HCT116 (cell line): ENCODE results near the gene TRNAU1AP. TPM values are rescaled to one million over a fixed set of nuclear protein-coding genes. Genes with fewer than 3 reads are reported as not detected.

Source experiments
- ATAC-seq: fragments of 200-7000 bp; cut with Tn5 transposase; 2 replicates; pipeline ENCODE4 v1.9.1; 2020; ENCODE audit warnings: mild to moderate bottlenecking, moderate library complexity
- BruUV-seq: library from RNA; stranded (reverse); fragments of 400-500 nt; replicated peaks from 2 replicates; lab custom pipeline; 2021; lab: Mats Ljungman, UMichigan
- CTCF ChIA-PET: fragments of 300-600 bp; sonication (Branson Sonifier 250); formaldehyde crosslinking; loops from one replicate; lab custom pipeline; 2021; ENCODE audit warnings: antibody characterized with exemption; lab: Charles Lee
- POLR2A ChIA-PET: fragments of 300-600, 350-600 bp; sonication (Branson Sonifier 250); formaldehyde crosslinking; loops from one replicate; lab custom pipeline; 2021; ENCODE audit warnings: antibody characterized with exemption; lab: Charles Lee
- RAD21 ChIA-PET, 2 experiments: fragments of 300-600 bp; sonication (Branson Sonifier 250); formaldehyde crosslinking; loops; one replicate each; lab custom pipeline; 2023; ENCODE audit warnings: low total read pairs in 2 of 2; ENCODE audit not compliant: uncharacterized antibody in 2 of 2, unreplicated experiment in 2 of 2, low non-redundant PET in 1 of 2; lab: Charles Lee
- DNase-seq: peaks from one replicate; pipeline ENCODE4 v3.0.0-alpha.2; 2010; ENCODE audit warnings: low read depth, low spot score
- H2AFZ ChIP-seq: fragments of 200-600 bp; shearing (Covaris generic), sonication (generic); 2 replicates; pipeline ENCODE4 v1.6.1; 2017; ENCODE audit warnings: low read depth, mixed run types, mixed read lengths, antibody characterized with exemption, low read length; ENCODE audit not compliant: poor library complexity, severe bottlenecking
- H3K27ac ChIP-seq: 2 replicates; pipeline ENCODE4 v1.5.1; 2012; ENCODE audit warnings: low read depth, low read length
- H3K27me3 ChIP-seq: fragments of 200-600 bp; sonication (generic); 2 replicates; pipeline ENCODE4 v1.6.1; 2016; ENCODE audit warnings: mixed run types, low read length, mixed read lengths; ENCODE audit not compliant: insufficient read depth
- H3K36me3 ChIP-seq, 2 experiments: fragments of 200-500 bp in 1 of 2; fragments of 200-600 bp in 1 of 2; sonication (Bioruptor generic) in 1 of 2; sonication (generic) in 1 of 2; 2 replicates each; pipeline versions ENCODE4 v1.5.1 to v1.6.1; 2014 to 2016; ENCODE audit warnings: low read length in 2 of 2, inconsistent platforms in 1 of 2, mixed read lengths in 1 of 2, mixed run types in 1 of 2; ENCODE audit not compliant: insufficient read depth in 2 of 2, control insufficient read depth in 1 of 2
- H3K4me1 ChIP-seq, 2 experiments: fragments of 200-600 bp in 1 of 2; sonication (generic) in 1 of 2; 2 replicates each; pipeline versions ENCODE4 v1.5.1 to v1.6.1; 2012 to 2017; ENCODE audit warnings: low read length in 2 of 2, inconsistent platforms in 1 of 2, mild to moderate bottlenecking in 1 of 2, mixed read lengths in 1 of 2, mixed run types in 1 of 2, moderate library complexity in 1 of 2; ENCODE audit not compliant: insufficient read depth in 2 of 2, control insufficient read depth in 1 of 2
- H3K4me2 ChIP-seq: fragments of 200-600 bp; sonication (generic); 2 replicates; pipeline ENCODE4 v1.6.1; 2017; ENCODE audit warnings: mixed run types, low read length, mixed read lengths
- H3K4me3 ChIP-seq, 2 experiments: fragments of 200-600 bp in 1 of 2; sonication (generic) in 1 of 2; replicated peaks in 1 of 2; 2 replicates each; pipeline ENCODE4 v1.5.1; 2011 to 2016; ENCODE audit warnings: low read length in 2 of 2, control low read depth in 1 of 2, low read depth in 1 of 2, mild to moderate bottlenecking in 1 of 2, mixed read lengths in 1 of 2, mixed run types in 1 of 2
- H3K79me2 ChIP-seq: fragments of 200-600 bp; sonication (generic); 2 replicates; pipeline ENCODE4 v1.6.1; 2017; ENCODE audit warnings: mild to moderate bottlenecking, mixed run types, low read length, moderate library complexity, mixed read lengths; ENCODE audit not compliant: insufficient read depth
- H3K9ac ChIP-seq: fragments of 200-600 bp; sonication (generic); 2 replicates; pipeline ENCODE4 v1.6.1; 2016; ENCODE audit warnings: low read length, mixed read lengths
- H3K9me2 ChIP-seq: fragments of 200-600 bp; sonication (generic), shearing (Covaris generic); 2 replicates; pipeline ENCODE4 v1.6.1; 2017; ENCODE audit warnings: mixed run types, mild to moderate bottlenecking, moderate library complexity; ENCODE audit not compliant: insufficient read depth
- H3K9me3 ChIP-seq, 2 experiments: fragments of 200-500 bp in 1 of 2; fragments of 200-600 bp in 1 of 2; sonication (Bioruptor generic) in 1 of 2; sonication (generic) in 1 of 2; 2 replicates each; pipeline ENCODE4 v1.6.1; 2014 to 2017; ENCODE audit warnings: low read length in 2 of 2, mixed read lengths in 2 of 2, inconsistent platforms in 1 of 2, low read depth in 1 of 2, mild to moderate bottlenecking in 1 of 2, mixed run types in 1 of 2, moderate library complexity in 1 of 2; ENCODE audit not compliant: control insufficient read depth in 1 of 2, insufficient read depth in 1 of 2
- H4K20me1 ChIP-seq: fragments of 200-600 bp; sonication (generic), shearing (Covaris generic); 2 replicates; pipeline ENCODE4 v1.6.1; 2017; ENCODE audit warnings: mixed run types, mild to moderate bottlenecking, moderate library complexity; ENCODE audit not compliant: insufficient read depth
- CBX3 ChIP-seq: IDR thresholded peaks from 2 replicates; pipeline ENCODE4 v1.6.1; 2012; ENCODE audit warnings: low read depth
- CEBPB ChIP-seq: IDR thresholded peaks from 2 replicates; pipeline ENCODE4 v1.6.1; 2012; ENCODE audit warnings: low read depth
- JUND ChIP-seq: IDR thresholded peaks from 2 replicates; pipeline ENCODE4 v1.6.1; 2012
- POLR2A ChIP-seq: IDR thresholded peaks from 2 replicates; pipeline ENCODE4 v1.7.0; 2011; ENCODE audit warnings: borderline replicate concordance; ENCODE audit not compliant: insufficient read depth, insufficient read length; ENCODE audit errors: extremely low read depth
- POLR2AphosphoS5 ChIP-seq: IDR thresholded peaks from 2 replicates; pipeline ENCODE4 v1.6.1; 2011; ENCODE audit warnings: mild to moderate bottlenecking, low read depth, low read length, moderate library complexity
- RAD21 ChIP-seq: IDR thresholded peaks from 2 replicates; pipeline ENCODE4 v1.6.1; 2012; ENCODE audit warnings: low read depth, mild to moderate bottlenecking
- SIN3A ChIP-seq: IDR thresholded peaks from 2 replicates; pipeline ENCODE4 v1.6.1; 2012; ENCODE audit warnings: low read depth
- SP1 ChIP-seq: IDR thresholded peaks from 2 replicates; pipeline ENCODE4 v1.6.1; 2012; ENCODE audit warnings: low read depth
- SRF ChIP-seq: IDR thresholded peaks from 2 replicates; pipeline ENCODE4 v1.6.1; 2012; ENCODE audit warnings: low read depth
- ZFX ChIP-seq: fragments of 450-650 bp; IDR thresholded peaks from 2 replicates; pipeline ENCODE4 v1.6.1; 2017
- intact Hi-C: fragments of 100-400 bp; cut with micrococcal nuclease; formaldehyde crosslinking; loops from 2 replicates; pipeline ENCODE4 v1.10.0; 2022
- total RNA-seq: library from RNA; stranded (reverse); gene quantifications from one replicate; pipeline ENCODE4 v1.2.1, GENCODE V29; 2021; ENCODE audit not compliant: unreplicated experiment
- TF ChIP-seq, protein P1 (sequence below), 3 experiments: fragments of 200-600 bp in 1 of 3; sonication (generic) in 1 of 3; IDR thresholded peaks in 2 of 3; conservative IDR thresholded peaks in 1 of 3; 2 replicates each; pipeline ENCODE4 v1.5.1; 2012 to 2017; ENCODE audit warnings: low read depth in 2 of 3, low read length in 2 of 3, antibody characterized with exemption in 1 of 3, borderline replicate concordance in 1 of 3, control low read depth in 1 of 3, mild to moderate bottlenecking in 1 of 3, mixed read lengths in 1 of 3, mixed run types in 1 of 3, moderate library complexity in 1 of 3; ENCODE audit not compliant: insufficient read depth in 1 of 3

TRNAU1AP gene
- total RNA-seq, 1 experiment from 2014 or later: 29.7 TPM

DNA sequence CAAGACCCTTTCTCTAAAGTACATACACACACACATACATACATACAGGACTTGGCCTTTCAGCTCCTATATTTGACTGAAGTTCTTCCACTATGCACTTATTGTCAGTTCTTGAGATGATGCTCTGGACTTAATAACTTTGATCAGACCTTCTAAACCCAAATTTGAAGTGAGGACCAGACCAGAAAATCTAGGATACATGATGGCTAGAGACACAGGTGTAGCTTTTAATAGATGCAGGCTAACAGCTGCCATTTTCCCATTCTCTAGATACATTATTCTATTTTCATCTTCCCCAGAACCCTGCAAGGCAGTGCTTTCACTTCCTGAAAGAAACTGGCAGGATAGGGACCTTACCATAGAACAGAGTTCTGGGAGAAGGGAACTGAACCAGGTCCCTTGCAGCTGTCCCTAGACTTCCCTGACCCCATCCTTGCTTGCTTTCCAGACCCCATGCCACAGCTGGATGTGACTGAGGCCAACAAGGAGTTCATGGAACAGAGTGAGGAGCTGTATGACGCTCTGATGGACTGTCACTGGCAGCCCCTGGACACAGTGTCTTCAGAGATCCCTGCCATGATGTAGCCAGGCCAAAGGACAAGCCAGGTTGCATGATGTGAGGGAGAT, 24.3 kb downstream of the TRNAU1AP start:
- peaks cover 29% of the 10 kb centered on the region; the same call in 1 of the 2 replicates for H4K20me1 ChIP-seq
- no peak for DNase-seq
- ChIA-PET POLR2A (interaction anchor here (1.0 to 2.0 kb wide), 3 partner anchors 12 to 53 kb away, joined by 3 to 7 read pairs (median 3); partner anchors contain the start of gene TRNAU1AP), RAD21 (no interaction called here), CTCF (interaction anchor here (1.4 kb wide), 1 partner anchor 26 kb away, joined by 4 read pairs; no protein-coding TSS in a partner anchor)
- ATAC-seq: peak; percentile 39
- H3K36me3 ChIP-seq: peaks cover 23 to 41% of the 10 kb centered on the region in 2 experiments; a peak in 3 of 4 replicates
- no peak overlapping the region for H3K4me2 ChIP-seq
- H2AFZ ChIP-seq: no peak overlapping the region
- peaks cover 31% of the 10 kb centered on the region for H3K79me2 ChIP-seq
- no peaks in the 10 kb centered on the region for H3K27me3 ChIP-seq
- intact Hi-C loops: no loop called here
- no peak overlapping the region for H3K4me3 ChIP-seq
- no peaks in the 10 kb centered on the region for H3K9me3 ChIP-seq
- 0 out of 2 replicates have a peak, but pooled peaks have one; percentile 9 for TF ChIP-seq CBX3
- no peak for TF ChIP-seq RAD21
- TF ChIP-seq POLR2A: peak; percentile 72
- TF ChIP-seq SRF: no peak; the same call in 1 of the 2 replicates
- no peak overlapping the region for H3K9ac ChIP-seq
- no TSS peak for BruUV-seq
- peak overlapping the region; percentile 32; the same call in 1 of the 2 replicates for H3K27ac ChIP-seq
- no peaks in the 10 kb centered on the region for H3K9me2 ChIP-seq
- H3K4me1 ChIP-seq: peaks cover 9 to 21% of the 10 kb centered on the region in 2 experiments; a peak in 3 of 4 replicates

DNA sequence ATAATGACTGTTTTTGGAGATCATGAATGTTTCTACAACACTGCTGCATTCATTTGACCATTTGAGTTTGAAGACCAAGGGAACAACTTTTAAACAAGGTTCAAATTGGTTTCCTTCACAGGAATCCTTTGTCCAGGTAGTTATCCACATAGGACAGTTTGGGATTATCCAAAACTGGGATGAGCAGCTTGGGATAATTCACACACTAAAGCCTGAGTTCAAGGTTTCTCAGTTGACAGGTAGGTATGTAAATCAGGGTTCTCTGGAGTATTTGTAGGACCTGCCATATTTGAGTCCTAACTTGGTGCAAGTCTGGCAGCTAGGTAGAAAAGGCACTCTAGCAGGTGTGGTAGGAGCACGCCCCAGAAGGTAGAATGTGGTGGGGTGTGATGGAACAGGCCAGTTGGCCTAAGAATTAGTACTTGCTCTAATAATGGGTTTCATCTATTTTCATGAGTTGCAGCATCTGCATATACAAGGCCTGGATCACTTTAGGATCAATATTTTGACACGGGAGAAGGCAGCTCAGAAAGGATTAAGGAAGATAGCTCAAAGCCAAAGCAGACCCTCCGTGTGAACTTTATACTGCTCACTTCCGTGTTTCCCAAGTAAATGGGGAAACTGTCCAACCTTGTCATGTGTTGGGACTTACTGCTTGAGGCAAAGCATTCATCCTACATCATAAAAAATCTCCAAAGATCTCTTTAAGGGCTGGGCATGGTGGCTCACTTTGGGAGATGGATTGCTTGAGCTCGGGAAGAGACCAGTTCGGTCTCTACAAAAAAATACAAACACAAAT, 25.1 kb downstream of the TRNAU1AP start:
- intact Hi-C loops: no loop called here
- no TSS peak for BruUV-seq
- TF ChIP-seq POLR2A: peak; percentile 78
- TF ChIP-seq SRF: no peak
- TF ChIP-seq POLR2AphosphoS5: peak; percentile 67
- TF ChIP-seq SIN3A: peak; percentile 44
- peak; percentile 14; the same call in 1 of the 2 replicates for TF ChIP-seq RAD21
- TF ChIP-seq ZFX: no peak
- peak; percentile 26; the same call in 1 of the 2 replicates for TF ChIP-seq JUND
- TF ChIP-seq, protein P1, sequence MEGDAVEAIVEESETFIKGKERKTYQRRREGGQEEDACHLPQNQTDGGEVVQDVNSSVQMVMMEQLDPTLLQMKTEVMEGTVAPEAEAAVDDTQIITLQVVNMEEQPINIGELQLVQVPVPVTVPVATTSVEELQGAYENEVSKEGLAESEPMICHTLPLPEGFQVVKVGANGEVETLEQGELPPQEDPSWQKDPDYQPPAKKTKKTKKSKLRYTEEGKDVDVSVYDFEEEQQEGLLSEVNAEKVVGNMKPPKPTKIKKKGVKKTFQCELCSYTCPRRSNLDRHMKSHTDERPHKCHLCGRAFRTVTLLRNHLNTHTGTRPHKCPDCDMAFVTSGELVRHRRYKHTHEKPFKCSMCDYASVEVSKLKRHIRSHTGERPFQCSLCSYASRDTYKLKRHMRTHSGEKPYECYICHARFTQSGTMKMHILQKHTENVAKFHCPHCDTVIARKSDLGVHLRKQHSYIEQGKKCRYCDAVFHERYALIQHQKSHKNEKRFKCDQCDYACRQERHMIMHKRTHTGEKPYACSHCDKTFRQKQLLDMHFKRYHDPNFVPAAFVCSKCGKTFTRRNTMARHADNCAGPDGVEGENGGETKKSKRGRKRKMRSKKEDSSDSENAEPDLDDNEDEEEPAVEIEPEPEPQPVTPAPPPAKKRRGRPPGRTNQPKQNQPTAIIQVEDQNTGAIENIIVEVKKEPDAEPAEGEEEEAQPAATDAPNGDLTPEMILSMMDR (IDR thresholded peaks at IDR 0.05 in 2 of 3, conservative IDR thresholded peaks at IDR 0.05 in 1 of 3; ENCODE audit: borderline replicate concordance in 1 of 3, insufficient read depth in 1 of 3, low read depth in 2 of 3, low read length in 2 of 3): no peak
- TF ChIP-seq CEBPB: 0 out of 2 replicates have a peak, but pooled peaks have one; percentile 18
- peak; percentile 22; the same call in 1 of the 2 replicates for TF ChIP-seq SP1
- Histone ChIP-seq H3K9me2 (no peaks in the 10 kb centered on the region), H3K4me1 (peaks cover 9 to 26% of the 10 kb centered on the region in 2 experiments; a peak in 3 of 4 replicates), H3K27ac (peak overlapping the region; percentile 32; the same call in 1 of the 2 replicates), H2AFZ (no peak overlapping the region), H3K9me3 (no peaks in the 10 kb centered on the region), H3K27me3 (no peaks in the 10 kb centered on the region), H3K4me3 (no peak overlapping the region), H3K9ac (no peak overlapping the region), H3K79me2 (peaks cover 32% of the 10 kb centered on the region), H3K4me2 (no peak overlapping the region), H3K36me3 (peaks cover 23 to 40% of the 10 kb centered on the region in 2 experiments; a peak in 3 of 4 replicates), H4K20me1 (peaks cover 29% of the 10 kb centered on the region; the same call in 1 of the 2 replicates)
- POLR2A ChIA-PET: interaction anchor here (0.5 to 2.1 kb wide), 8 partner anchors 9 to 357 kb away, joined by 3 to 7 read pairs (median 3); partner anchors contain the start of gene TRNAU1AP
- ATAC-seq: peak; percentile 16
- RAD21 ChIA-PET: no interaction called here
- CTCF ChIA-PET: interaction anchor here (1.4 kb wide), 1 partner anchor 25 kb away, joined by 4 read pairs; no protein-coding TSS in a partner anchor
- no peak for DNase-seq
